GM18867 (cell line): ENCODE data around the gene FGF22.
A peak's percentile ranks its signal among the peaks of the same experiment; 100 is the strongest.
"Not testable (repeated sequence)": the region's sequence is repeated elsewhere in the genome, so short reads cannot be mapped to it uniquely, and the experiment has no call there.

Experiments
- ATAC-seq: cut with Tn5 transposase; IDR thresholded peaks from one replicate; pipeline ENCODE4 v1.9.1; 2021; ENCODE audit warnings: mild to moderate bottlenecking, moderate library complexity; ENCODE audit not compliant: unreplicated experiment

Gene FGF22

DNA sequence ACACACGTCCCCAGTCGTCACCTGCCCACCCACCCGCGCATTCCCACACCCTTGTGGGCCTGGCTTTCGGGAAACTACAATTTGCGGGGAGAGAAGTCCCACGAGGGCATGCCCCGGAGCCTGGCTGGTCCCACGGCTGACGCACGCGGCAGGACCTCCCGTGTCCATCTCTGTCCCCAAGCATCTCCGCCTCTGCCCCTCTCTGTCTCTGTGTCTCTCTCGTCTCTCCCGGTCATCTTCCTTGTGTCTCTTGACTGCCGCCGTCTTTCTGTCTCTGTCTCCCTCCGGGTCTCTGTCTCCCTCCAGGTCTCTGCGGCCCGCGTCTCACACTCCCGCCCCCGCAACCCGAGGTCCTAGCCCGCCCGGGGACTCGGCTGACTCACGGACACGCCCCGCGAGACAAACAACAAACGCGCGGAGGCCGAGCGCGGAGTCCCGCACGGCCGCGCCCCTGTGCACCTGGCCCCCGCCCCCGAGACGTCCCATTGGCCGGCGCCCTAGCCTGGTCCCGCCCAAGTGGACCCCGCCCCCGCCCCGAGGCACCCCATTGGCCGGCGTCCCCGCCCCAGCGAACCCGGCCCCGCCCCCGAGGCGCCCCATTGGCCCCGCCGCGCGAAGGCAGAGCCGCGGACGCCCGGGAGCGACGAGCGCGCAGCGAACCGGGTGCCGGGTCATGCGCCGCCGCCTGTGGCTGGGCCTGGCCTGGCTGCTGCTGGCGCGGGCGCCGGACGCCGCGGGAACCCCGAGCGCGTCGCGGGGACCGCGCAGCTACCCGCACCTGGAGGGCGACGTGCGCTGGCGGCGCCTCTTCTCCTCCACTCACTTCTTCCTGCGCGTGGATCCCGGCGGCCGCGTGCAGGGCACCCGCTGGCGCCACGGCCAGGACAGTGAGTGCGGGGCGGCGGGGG is at the start of gene FGF22:
FGF22 (plus strand) TSS at position 627 of the 908 bp plus-strand sequence; CDS start at position 674, 47 bp downstream.
- peak; percentile 66 for ATAC-seq

DNA sequence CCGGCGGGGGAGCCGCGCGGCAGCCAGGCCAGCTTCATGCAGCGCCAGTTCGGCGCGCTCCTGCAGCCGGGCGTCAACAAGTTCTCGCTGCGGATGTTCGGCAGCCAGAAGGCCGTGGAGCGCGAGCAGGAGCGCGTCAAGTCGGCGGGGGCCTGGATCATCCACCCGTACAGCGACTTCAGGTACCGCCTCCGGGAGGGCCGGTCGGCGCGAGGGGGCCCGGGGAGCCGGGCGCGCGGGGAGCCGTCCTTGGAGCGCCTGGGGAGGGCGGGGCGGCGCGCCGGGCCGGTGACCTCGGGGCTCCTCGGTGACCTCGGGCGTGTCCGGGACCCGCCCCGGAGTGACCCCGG is 49.3 kb upstream of the FGF22 start:
- no peak for ATAC-seq

DNA sequence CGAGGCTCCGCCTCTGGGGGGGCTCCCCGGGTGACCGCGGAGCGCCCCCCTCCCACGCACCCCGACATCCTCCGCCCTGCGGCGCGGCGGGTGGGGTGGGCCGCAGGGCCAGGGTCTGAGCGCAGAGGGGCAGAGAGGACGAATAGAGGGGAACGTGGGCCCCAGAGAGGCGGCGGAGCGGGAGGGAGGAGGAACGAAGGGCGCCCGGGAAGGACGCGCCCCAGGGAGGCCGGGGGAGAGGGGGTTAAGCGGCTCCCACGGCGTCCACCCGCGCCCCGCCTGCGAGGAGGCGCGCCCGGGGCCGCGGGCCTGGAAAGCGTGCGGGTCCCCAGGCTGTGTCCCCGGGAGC is 49.0 kb upstream of the FGF22 start:
- ATAC-seq = no peak

DNA sequence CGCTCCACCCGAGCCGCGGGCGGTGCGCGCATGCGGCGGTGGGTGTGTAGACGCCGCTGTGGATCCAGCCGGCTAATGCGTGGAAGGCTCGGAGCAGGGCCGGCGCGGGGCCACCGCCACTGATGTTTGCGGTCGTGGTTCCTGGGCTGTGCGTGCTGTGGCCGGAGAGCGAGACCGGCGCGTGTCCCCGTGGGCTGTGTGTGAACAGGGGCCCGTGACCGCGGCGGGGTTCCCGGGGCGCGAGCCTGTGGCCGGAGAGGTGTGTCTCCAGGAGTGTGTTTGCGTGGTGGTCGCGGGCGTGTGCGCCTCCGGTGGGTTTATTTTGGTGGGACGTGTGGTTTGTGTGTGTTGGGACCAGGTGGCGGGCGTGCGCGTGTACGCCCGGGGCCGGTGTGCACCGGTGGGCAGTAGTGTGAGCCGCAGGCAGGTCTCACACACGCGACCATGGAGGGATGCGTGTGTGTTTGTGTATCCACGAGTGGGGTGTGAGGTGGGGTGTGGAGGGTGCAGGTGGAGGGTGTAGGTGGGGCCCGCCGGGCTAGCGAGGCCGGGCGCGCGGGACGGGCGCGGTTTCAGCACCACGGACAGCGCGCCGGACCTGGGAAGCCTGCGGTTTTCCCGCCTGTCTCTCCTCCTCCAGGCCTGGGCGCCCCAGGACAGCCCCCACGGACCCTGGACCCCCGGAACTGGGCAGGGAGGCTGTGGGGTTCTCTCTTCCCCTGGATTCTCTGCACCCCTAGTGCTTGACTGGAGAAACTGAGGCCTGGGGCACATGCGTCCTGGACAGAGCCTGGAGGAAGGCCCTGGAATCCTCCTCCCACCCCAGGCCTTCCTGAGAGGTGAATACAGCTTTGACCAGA is 48.4 kb upstream of the FGF22 start:
- ATAC-seq = no peak

- no peak for ATAC-seq
Measured at GRCh38 chr19:592101-592500, 47.6 kb upstream of the FGF22 start.

GRCh38 chr19:593055-593454 is 46.6 kb upstream of the FGF22 start:
- no peak for ATAC-seq

- ATAC-seq = no peak
Measured at GRCh38 chr19:593505-593904, 46.2 kb upstream of the FGF22 start.

- no peak for ATAC-seq
Measured at GRCh38 chr19:594265-594870, 45.3 kb upstream of the FGF22 start.

GRCh38 chr19:595326-596262 is 44.1 kb upstream of the FGF22 start:
- ATAC-seq = no peak

DNA sequence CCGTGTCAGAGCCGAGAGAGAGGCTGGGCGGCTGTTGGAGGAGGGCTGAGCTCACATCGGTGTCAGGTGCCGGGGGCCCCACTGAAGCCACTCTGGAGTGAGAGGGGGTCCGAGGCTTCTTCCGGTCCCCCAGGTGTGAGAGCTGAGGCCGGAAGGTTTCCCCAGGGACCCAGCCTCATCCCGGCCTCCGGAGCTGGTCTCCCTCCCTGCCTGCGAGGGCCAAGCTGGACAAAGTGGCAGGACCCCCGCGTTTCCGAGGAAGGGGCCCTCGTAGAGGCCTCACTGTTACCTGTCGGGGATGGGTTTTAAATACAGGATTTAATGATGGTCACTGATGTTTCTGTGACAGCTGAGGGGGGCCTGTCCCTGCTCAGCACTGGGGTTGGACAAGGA is 43.4 kb upstream of the FGF22 start:
- no peak for ATAC-seq

DNA sequence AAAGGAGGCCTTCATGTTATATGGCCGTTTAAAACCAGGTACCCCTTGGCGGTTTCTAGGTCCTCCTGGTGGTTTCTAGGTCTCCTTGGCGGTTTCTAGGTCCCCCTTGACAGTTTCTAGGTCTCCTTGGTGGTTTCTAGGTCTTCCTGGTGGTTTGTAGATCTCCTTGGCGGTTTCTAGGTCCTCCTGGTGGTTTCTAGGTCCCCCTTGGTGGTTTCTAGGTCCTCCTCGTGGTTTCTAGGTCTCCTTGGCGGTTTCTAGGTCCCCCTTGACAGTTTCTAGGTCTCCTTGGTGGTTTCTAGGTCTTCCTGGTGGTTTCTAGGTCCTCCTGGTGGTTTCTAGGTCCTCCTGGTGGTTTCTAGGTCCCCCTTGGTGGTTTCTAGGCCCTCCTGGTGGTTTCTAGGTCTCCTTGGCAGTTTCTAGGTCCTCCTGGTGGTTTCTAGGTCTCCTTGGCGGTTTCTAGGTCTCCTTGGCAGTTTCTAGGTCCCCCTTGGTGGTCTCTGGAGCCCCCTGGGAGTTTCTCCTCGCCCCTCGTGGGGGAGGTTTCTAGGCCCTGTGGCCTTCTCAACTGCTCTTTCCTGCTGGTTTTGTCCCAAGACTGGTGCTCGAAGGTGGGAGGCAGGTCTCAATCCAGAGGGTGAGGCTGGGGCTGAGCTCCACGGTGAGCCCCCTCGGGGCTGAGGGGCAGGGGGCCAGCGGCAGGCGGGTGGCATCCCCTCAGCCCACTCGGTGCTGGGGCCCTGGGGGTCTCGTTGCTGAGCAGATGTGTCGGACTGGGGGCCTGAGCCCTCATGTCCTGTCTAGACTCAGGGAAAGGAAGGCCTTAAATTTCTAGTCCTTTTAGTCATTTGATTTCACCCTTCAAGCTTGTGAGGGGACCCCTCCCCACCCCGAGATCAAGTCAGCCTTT is 42.0 kb upstream of the FGF22 start:
- ATAC-seq = no peak

DNA sequence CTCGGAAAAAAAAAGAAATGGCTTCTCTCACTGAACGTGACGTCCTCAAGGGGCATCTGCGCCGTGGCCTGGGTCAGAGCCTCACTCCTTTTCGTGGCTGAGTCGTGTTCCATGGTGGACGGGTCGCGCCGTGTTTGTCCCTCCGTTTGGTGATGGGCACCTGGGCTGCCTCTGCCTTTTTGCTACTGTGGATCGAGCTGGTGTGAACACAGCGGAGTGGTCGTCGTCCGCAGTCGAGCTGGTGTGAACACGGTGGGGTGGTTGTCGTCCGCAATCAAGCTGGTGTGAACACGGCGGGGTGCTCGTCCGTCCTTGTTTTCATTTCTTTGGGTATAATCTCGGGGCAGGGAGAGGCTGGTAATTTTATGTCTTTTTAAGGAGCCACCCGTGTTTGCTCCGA is 38.4 kb upstream of the FGF22 start:
- ATAC-seq = no peak

GRCh38 chr19:601790-602189 is 37.9 kb upstream of the FGF22 start:
- no peak for ATAC-seq

GRCh38 chr19:602391-603301 is 37.0 kb upstream of the FGF22 start:
- no peak for ATAC-seq

- not testable (repeated sequence) for ATAC-seq
Measured at GRCh38 chr19:603302-603639, 36.4 kb upstream of the FGF22 start.

DNA sequence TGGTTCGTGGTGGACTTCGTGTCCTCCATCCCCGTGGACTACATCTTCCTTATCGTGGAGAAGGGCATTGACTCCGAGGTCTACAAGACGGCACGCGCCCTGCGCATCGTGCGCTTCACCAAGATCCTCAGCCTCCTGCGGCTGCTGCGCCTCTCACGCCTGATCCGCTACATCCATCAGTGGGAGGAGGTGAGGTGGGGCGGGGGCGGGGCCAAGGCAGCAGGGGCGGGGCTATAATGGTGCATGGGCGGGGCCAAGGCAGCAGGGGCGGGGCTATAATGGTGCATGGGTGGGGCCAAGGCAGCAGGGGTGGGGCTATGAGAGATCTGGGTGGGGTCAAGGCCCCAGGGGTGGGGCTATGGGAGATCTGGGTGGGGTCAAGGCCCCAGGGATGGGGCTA is 35.9 kb upstream of the FGF22 start:
- not testable (repeated sequence) for ATAC-seq

DNA sequence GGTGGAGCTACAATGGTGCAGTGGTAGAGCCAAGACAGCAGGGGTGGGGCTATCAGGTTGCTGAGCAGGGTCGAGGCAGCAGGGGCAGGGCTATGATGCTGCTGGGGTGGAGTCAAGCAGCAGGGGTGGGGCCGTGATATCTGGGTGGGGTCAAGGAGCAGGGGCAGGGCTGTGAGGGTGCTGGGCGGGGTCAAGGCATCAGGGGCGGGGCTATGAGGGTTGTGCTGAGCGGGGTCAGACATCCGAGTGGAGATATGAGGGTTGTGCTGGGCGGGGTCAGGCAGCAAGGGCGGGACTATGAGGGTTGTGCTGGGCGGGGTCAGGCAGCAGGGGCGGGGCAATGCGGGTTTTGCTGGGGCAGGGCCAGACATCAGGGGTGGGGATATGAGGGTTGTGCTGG is 35.3 kb upstream of the FGF22 start:
- ATAC-seq = no peak
